ENCODE data around the gene S100PBP. TPM values are rescaled to one million over a fixed set of nuclear protein-coding genes. Genes with fewer than 3 reads are reported as not detected.

Gene S100PBP
- total RNA-seq, 1 experiment from 2014 or later = 50.1 TPM

DNA sequence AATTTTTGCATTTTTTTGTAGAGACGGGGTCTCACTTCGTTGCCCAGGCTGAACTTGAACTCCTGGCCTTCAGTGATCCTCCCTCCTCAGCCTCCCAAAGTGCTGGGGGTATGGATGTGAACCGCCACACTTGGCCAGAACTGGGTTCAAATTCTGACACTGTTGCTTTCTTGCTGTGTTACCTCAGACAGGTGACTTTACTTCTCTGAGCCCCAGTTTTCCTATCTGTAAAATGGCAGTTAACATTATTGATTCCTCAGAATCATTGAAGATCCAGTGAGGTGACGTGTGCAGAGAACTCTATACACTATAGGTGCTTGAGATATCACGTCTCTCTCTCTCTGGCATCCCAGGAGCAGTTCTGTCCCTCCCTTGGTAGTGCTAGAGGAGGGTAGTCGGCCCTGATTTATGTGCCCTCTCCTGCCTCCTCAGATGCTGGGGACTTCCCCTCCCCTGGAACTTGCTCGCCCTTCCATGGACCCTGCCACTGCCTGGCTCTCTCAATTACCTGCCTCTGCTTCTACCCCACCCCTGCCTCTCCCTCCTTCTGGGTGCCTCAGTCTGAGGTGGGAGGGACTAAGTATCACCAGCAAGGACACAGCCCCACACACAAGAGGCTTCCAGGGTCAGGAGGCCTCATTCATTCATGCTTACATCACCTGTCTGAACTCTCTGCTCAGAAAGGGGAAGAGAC is 66.0 kb downstream of the S100PBP start:
- Histone ChIP-seq H4K20me1 (ENCODE audit: control insufficient read depth, insufficient read depth, insufficient read length) (no peaks in the 10 kb centered on the region), H2BK15ac (ENCODE audit: low read depth, low read length) (no peak overlapping the region), H2BK5ac (ENCODE audit: insufficient read length, low read length) (no peak overlapping the region), H2AFZ (ENCODE audit: low read length) (no peak overlapping the region), H3K56ac (ENCODE audit: insufficient read length, low read depth, low read length) (no peak overlapping the region), H3K27me3 (ENCODE audit: insufficient read depth, low read length) (no peaks in the 10 kb centered on the region; the same call in 1 of the 2 replicates), H3K9ac (ENCODE audit: extremely low read depth, insufficient read length, low read length) (no peak overlapping the region), H3K4ac (ENCODE audit: low read depth, low read length) (no peak overlapping the region), H2AK5ac (ENCODE audit: insufficient read length, low read length) (no peak overlapping the region), H3K18ac (ENCODE audit: insufficient read length, low read depth, low read length) (no peak overlapping the region), H3K23me2 (ENCODE audit: insufficient read length, low read depth, low read length, poor library complexity, severe bottlenecking) (no peaks in the 10 kb centered on the region), H4K91ac (ENCODE audit: insufficient read length, low read depth, low read length) (no peak overlapping the region), H2BK20ac (ENCODE audit: low read depth, low read length, poor library complexity, severe bottlenecking) (no peak overlapping the region), H4K5ac (ENCODE audit: insufficient read length, low read depth, low read length) (no peak overlapping the region), H3K79me2 (ENCODE audit: insufficient read depth, low read length) (no peaks in the 10 kb centered on the region), H3K14ac (ENCODE audit: insufficient read depth, low read length) (no peak overlapping the region), H3K4me1 (ENCODE audit: insufficient read depth, low read length) (no peaks in the 10 kb centered on the region), H3T11ph (ENCODE audit: low read length) (no peak overlapping the region), H2BK120ac (ENCODE audit: low read depth, low read length, poor library complexity, severe bottlenecking) (no peak overlapping the region), H3K27ac (ENCODE audit: insufficient read length, low read depth, low read length) (no peak overlapping the region), H3K9me3 (ENCODE audit: control insufficient read depth, low read depth, low read length) (no peaks in the 10 kb centered on the region), H4K8ac (replicated peaks; ENCODE audit: insufficient read length, low read depth, low read length) (no peak overlapping the region), H2BK12ac (ENCODE audit: insufficient read length, low read depth, low read length) (no peak overlapping the region), H3K79me1 (ENCODE audit: insufficient read depth, low read depth, low read length, poor library complexity, severe bottlenecking) (no peaks in the 10 kb centered on the region), H3K4me2 (ENCODE audit: insufficient read depth, insufficient read length, low read length) (no peak overlapping the region), H3K23ac (ENCODE audit: insufficient read length, low read depth, low read length) (no peak overlapping the region)
- Mint-ChIP-seq H3K27ac (no peak overlapping the region), H3K9me3 (no peaks in the 10 kb centered on the region; a peak in 1 of 5 replicates), H3K36me3 (ENCODE audit: insufficient read depth in 1 of 3, low read depth in 3 of 3) (no peaks in the 10 kb centered on the region), H3K27me3 (ENCODE audit: low read depth) (peaks cover 45% of the 10 kb centered on the region), H3K4me1 (peaks cover 4 to 38% of the 10 kb centered on the region in 2 experiments; a peak in 3 of 4 replicates), H3K4me3 (no peak overlapping the region)
- TF ChIP-seq, protein P1, sequence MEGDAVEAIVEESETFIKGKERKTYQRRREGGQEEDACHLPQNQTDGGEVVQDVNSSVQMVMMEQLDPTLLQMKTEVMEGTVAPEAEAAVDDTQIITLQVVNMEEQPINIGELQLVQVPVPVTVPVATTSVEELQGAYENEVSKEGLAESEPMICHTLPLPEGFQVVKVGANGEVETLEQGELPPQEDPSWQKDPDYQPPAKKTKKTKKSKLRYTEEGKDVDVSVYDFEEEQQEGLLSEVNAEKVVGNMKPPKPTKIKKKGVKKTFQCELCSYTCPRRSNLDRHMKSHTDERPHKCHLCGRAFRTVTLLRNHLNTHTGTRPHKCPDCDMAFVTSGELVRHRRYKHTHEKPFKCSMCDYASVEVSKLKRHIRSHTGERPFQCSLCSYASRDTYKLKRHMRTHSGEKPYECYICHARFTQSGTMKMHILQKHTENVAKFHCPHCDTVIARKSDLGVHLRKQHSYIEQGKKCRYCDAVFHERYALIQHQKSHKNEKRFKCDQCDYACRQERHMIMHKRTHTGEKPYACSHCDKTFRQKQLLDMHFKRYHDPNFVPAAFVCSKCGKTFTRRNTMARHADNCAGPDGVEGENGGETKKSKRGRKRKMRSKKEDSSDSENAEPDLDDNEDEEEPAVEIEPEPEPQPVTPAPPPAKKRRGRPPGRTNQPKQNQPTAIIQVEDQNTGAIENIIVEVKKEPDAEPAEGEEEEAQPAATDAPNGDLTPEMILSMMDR (conservative IDR thresholded peaks at IDR 0.05) = no peak
- no CpG with 5 or more reads among the region's 7 CpGs for whole genome bisulfite sequencing (ENCODE audit: extremely low coverage, insufficient read length, low lambda C conversion rate)
- no peak for DNase-seq
